K562 (cell line): ENCODE data around the gene SUMO3. TPM values are rescaled to one million over a fixed set of nuclear protein-coding genes. Genes with fewer than 3 reads are reported as not detected.

ENCODE experiments used
- BRD4 ChIP-seq: fragments of 200-600 bp; sonication (generic); IDR thresholded peaks from 2 replicates; pipeline ENCODE4 v1.6.1; 2017; ENCODE audit warnings: inconsistent platforms
- CBX8 ChIP-seq: fragments of 200-600 bp; sonication (generic); IDR thresholded peaks from 2 replicates; pipeline ENCODE4 v1.6.1; 2012; ENCODE audit warnings: borderline replicate concordance, mixed run types, low read depth, mild to moderate bottlenecking, moderate library complexity, mixed read lengths, low read length, control low read depth, inconsistent platforms; ENCODE audit not compliant: poor library complexity, severe bottlenecking; ENCODE audit errors: extremely low read depth
- E2F3 ChIP-seq: fragments of 250-450 bp; sonication (Bioruptor Pico); IDR thresholded peaks from 2 replicates; pipeline ENCODE4 v1.4.0; 2020; ENCODE audit warnings: mild to moderate bottlenecking
- GATAD2A ChIP-seq: fragments of 450-650 bp; IDR thresholded peaks from 2 replicates; pipeline ENCODE4 v1.6.1; 2017
- PML ChIP-seq: IDR thresholded peaks from 2 replicates; pipeline ENCODE4 v1.6.1; 2012; ENCODE audit warnings: low read length, inconsistent platforms
- POLR2G ChIP-seq: fragments of 200-400 bp; formaldehyde crosslinking; IDR thresholded peaks from 2 replicates; pipeline ENCODE4 v1.6.1; 2017; ENCODE audit warnings: low read depth, mild to moderate bottlenecking, antibody characterized with exemption, low read length, moderate library complexity
- PTRF ChIP-seq: fragments of 450-650 bp; IDR thresholded peaks from 2 replicates; pipeline ENCODE4 v1.6.1; 2016; ENCODE audit warnings: mild to moderate bottlenecking, missing genetic modification characterization, missing compliant biosample characterization
- RBM34 ChIP-seq: fragments of 200-400 bp; formaldehyde crosslinking; IDR thresholded peaks from 2 replicates; pipeline ENCODE4 v1.6.1; 2018; ENCODE audit warnings: low read length, borderline replicate concordance; ENCODE audit not compliant: insufficient read depth
- SIN3A ChIP-seq, 2 experiments: fragments of 150-350 bp in 1 of 2; IDR thresholded peaks; 2 replicates each; pipeline ENCODE4 v1.6.1; 2011 to 2016; ENCODE audit warnings: borderline replicate concordance in 2 of 2, low read depth in 2 of 2, low read length in 2 of 2, mild to moderate bottlenecking in 2 of 2, moderate library complexity in 2 of 2; ENCODE audit not compliant: control insufficient read depth in 1 of 2
- TAF1 ChIP-seq: IDR thresholded peaks from 2 replicates; pipeline ENCODE4 v1.6.1; 2011; ENCODE audit warnings: mild to moderate bottlenecking, low read length, moderate library complexity; ENCODE audit not compliant: insufficient read depth, control insufficient read depth, severe bottlenecking; ENCODE audit errors: extremely low read depth
- TBL1XR1 ChIP-seq, 2 experiments: IDR thresholded peaks; 2 replicates each; pipeline ENCODE4 v1.6.1; 2012; ENCODE audit warnings: improper control_type of control experiment in 2 of 2, low read length in 2 of 2, mild to moderate bottlenecking in 1 of 2
- TEAD1 ChIP-seq, 2 experiments: fragments of 450-650 bp in 1 of 2; sonication (generic) in 1 of 2; formaldehyde crosslinking; IDR thresholded peaks; 2 replicates each; pipeline versions ENCODE4 v1.4.0 to v1.8.0; 2020 to 2022; ENCODE audit warnings: mild to moderate bottlenecking in 2 of 2, missing genetic modification reagents in 1 of 2
- TGIF2 ChIP-seq: sonication (generic); formaldehyde crosslinking; IDR thresholded peaks from 2 replicates; pipeline ENCODE4 v1.8.1; 2022; ENCODE audit warnings: mild to moderate bottlenecking, missing genetic modification reagents, moderate library complexity
- ZNF347 ChIP-seq: fragments of 450-650 bp; formaldehyde crosslinking; IDR thresholded peaks from 2 replicates; pipeline ENCODE4 v1.4.0; 2020; ENCODE audit warnings: low read depth, mild to moderate bottlenecking, moderate library complexity
- polyA plus RNA-seq, 8 experiments: library from polyadenylated mRNA; depleted of rRNA in 4 of 8; stranded (reverse) in 5 of 8; unstranded in 3 of 8; fragments of >200 nt; fragmentation: Nextera tagmentation in 2 of 8; fragmentation: Illumina TruSeq in 1 of 8; extraction: Ambion mirVana in 2 of 8; extraction: Trizol in 1 of 8; gene quantifications; 2 replicates each; pipeline versions ENCODE4 v1.2.1 to v1.2.3, GENCODE V29; 2011 to 2014; ENCODE audit warnings: inconsistent platforms in 1 of 8, missing spikeins in 1 of 8
- total RNA-seq, 7 experiments: library from RNA; depleted of rRNA in 6 of 7; stranded (reverse); fragments of >200 nt in 6 of 7; fragmentation: Illumina TruSeq in 2 of 7; extraction: Trizol in 2 of 7; gene quantifications; 2 replicates each; pipeline versions ENCODE4 v1.2.1 to v1.2.3, GENCODE V29; 2011 to 2021; ENCODE audit warnings: low replicate concordance in 1 of 7
- TF ChIP-seq, protein P1 (sequence below): fragments of 450-650 bp; IDR thresholded peaks from 2 replicates; pipeline ENCODE4 v1.7.1; 2018; ENCODE audit warnings: mild to moderate bottlenecking, low read depth; ENCODE audit not compliant: partially characterized antibody
- TF ChIP-seq, protein P2 (sequence below): fragments of 450-650 bp; formaldehyde crosslinking; IDR thresholded peaks from 2 replicates; pipeline ENCODE4 v1.4.0; 2020; ENCODE audit warnings: mild to moderate bottlenecking, moderate library complexity
- TF ChIP-seq, protein P3 (sequence below): fragments of 250-450 bp; sonication (Bioruptor Pico); IDR thresholded peaks from 2 replicates; pipeline ENCODE4 v1.8.0; 2021; ENCODE audit warnings: moderate library complexity, mild to moderate bottlenecking, inconsistent platforms
- TF ChIP-seq, protein P4 (sequence below): fragments of 450-650 bp; formaldehyde crosslinking; IDR thresholded peaks from 2 replicates; pipeline ENCODE4 v1.4.0; 2020; ENCODE audit warnings: mild to moderate bottlenecking, moderate library complexity

The SUMO3 gene
- total and polyA plus RNA-seq, 9 of the 15 experiments (the other 6 are each of a cell fraction or from before 2014, with no cell fraction given), result 13.9 to 143 (median 113) TPM

DNA sequence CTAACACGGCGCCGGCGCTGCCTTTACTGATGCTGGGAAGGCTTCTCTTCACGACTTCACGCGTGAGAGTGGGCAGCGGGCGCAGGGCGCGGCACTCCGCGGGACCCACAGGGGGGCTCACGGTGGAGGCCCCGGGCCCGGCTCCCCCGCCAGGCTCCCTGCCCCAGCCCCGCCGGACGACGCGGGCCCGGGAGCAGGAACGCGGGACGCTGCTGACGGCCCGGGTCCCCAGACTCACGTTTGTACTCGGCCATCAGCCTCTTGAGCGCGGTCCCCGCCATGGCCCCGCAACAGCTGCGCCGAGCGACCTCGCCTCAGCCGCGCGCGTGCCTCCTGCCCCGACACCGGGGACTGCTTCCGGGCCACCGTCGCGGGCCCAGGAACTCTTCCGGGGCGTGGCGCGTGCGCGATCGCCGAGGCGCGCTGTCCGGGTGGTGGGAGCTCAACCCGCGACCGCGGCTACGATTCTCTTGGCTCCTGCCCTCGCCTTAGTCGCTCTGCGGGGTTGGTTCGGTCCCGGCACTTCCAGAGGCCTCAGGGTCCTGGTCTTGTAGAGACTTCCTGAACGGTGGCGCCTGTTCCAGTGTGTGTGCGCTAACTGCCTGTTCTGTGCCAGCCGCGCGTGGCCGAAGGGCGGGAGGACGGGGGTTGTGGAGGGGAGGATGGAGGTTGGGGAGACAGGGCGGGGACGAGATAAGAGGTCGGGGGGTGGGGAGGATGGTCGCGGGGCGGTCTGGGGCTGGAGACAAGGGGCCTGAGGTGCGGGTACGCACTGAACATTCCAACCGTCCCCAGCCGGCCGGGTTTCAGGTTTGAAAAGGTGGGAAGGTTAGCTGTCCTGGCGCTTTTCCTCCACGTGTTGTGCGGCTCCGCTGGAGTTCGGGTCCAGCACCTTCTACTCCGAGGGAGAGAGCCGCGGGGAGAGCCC, 16.1 kb downstream of the SUMO3 start, which contains the start of gene UBE2G2 (continued):
- TF ChIP-seq RBM34 (peak; percentile 98; the same call in 1 of the 2 replicates), SIN3A (IDR thresholded peaks at IDR 0.05; ENCODE audit: borderline replicate concordance in 2 of 2, control insufficient read depth in 1 of 2, low read depth in 2 of 2, low read length in 2 of 2) (peak; percentile 96 to 97), TEAD1 (CRISPR knock-in tag; IDR thresholded peaks at IDR 0.05) (peak in 1 of 2 experiments; percentile 47; a peak in 1 of 4 replicates), PML (peak; percentile 58; the same call in 1 of the 2 replicates), PTRF (tag) (no peak), TBL1XR1 (IDR thresholded peaks at IDR 0.05; ENCODE audit: low read length in 2 of 2) (peak; percentile 26 to 29; a peak in 1 of 4 replicates), TAF1 (peak; percentile 82), GATAD2A (no peak), BRD4 (no peak), POLR2G (peak; percentile 98), CBX8 (no peak), E2F3 (CRISPR knock-in tag) (peak; percentile 87), TGIF2 (CRISPR knock-in tag) (peak; percentile 87; the same call in 1 of the 2 replicates), ZNF347 (CRISPR knock-in tag) (no peak)
- TF ChIP-seq, protein P1, sequence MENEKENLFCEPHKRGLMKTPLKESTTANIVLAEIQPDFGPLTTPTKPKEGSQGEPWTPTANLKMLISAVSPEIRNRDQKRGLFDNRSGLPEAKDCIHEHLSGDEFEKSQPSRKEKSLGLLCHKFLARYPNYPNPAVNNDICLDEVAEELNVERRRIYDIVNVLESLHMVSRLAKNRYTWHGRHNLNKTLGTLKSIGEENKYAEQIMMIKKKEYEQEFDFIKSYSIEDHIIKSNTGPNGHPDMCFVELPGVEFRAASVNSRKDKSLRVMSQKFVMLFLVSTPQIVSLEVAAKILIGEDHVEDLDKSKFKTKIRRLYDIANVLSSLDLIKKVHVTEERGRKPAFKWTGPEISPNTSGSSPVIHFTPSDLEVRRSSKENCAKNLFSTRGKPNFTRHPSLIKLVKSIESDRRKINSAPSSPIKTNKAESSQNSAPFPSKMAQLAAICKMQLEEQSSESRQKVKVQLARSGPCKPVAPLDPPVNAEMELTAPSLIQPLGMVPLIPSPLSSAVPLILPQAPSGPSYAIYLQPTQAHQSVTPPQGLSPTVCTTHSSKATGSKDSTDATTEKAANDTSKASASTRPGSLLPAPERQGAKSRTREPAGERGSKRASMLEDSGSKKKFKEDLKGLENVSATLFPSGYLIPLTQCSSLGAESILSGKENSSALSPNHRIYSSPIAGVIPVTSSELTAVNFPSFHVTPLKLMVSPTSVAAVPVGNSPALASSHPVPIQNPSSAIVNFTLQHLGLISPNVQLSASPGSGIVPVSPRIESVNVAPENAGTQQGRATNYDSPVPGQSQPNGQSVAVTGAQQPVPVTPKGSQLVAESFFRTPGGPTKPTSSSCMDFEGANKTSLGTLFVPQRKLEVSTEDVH, result peak; percentile 84
- TF ChIP-seq, protein P2, sequence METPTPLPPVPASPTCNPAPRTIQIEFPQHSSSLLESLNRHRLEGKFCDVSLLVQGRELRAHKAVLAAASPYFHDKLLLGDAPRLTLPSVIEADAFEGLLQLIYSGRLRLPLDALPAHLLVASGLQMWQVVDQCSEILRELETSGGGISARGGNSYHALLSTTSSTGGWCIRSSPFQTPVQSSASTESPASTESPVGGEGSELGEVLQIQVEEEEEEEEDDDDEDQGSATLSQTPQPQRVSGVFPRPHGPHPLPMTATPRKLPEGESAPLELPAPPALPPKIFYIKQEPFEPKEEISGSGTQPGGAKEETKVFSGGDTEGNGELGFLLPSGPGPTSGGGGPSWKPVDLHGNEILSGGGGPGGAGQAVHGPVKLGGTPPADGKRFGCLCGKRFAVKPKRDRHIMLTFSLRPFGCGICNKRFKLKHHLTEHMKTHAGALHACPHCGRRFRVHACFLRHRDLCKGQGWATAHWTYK (CRISPR knock-in tag), result peak; percentile 89
- TF ChIP-seq, protein P3, sequence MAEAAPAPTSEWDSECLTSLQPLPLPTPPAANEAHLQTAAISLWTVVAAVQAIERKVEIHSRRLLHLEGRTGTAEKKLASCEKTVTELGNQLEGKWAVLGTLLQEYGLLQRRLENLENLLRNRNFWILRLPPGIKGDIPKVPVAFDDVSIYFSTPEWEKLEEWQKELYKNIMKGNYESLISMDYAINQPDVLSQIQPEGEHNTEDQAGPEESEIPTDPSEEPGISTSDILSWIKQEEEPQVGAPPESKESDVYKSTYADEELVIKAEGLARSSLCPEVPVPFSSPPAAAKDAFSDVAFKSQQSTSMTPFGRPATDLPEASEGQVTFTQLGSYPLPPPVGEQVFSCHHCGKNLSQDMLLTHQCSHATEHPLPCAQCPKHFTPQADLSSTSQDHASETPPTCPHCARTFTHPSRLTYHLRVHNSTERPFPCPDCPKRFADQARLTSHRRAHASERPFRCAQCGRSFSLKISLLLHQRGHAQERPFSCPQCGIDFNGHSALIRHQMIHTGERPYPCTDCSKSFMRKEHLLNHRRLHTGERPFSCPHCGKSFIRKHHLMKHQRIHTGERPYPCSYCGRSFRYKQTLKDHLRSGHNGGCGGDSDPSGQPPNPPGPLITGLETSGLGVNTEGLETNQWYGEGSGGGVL, result no peak
- TF ChIP-seq, protein P4, sequence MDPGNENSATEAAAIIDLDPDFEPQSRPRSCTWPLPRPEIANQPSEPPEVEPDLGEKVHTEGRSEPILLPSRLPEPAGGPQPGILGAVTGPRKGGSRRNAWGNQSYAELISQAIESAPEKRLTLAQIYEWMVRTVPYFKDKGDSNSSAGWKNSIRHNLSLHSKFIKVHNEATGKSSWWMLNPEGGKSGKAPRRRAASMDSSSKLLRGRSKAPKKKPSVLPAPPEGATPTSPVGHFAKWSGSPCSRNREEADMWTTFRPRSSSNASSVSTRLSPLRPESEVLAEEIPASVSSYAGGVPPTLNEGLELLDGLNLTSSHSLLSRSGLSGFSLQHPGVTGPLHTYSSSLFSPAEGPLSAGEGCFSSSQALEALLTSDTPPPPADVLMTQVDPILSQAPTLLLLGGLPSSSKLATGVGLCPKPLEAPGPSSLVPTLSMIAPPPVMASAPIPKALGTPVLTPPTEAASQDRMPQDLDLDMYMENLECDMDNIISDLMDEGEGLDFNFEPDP, result no peak
